Activated T-helper 2 cell treated with anti-CD3 and anti-CD28 coated beads, Interferon-gamma antibody, Interleukin-2, Interleukin-4, amounts not matched to agents 10 μg/mL and 5 μg/mL and 100 μg/mL, durations not matched to agents 14 hours and 24 hours and 36 hours (primary cell): ENCODE measurements around the gene ARHGEF16. TPM values are rescaled to one million over a fixed set of nuclear protein-coding genes. Genes with fewer than 3 reads are reported as not detected.

ENCODE experiments used
- DNase-seq: peaks from one replicate; pipeline ENCODE4 v3.0.0; 2021; ENCODE audit warnings: low spot score
- H3K27ac Mint-ChIP-seq: one replicate; pipeline ENCODE4 v1.8.0; 2021; ENCODE audit warnings: mixed read lengths
- H3K27me3 Mint-ChIP-seq: one replicate; pipeline ENCODE4 v1.8.0; 2021; ENCODE audit warnings: low read depth, mixed read lengths
- H3K36me3 Mint-ChIP-seq: one replicate; pipeline ENCODE4 v1.8.0; 2021; ENCODE audit warnings: low read depth, mixed read lengths
- H3K4me1 Mint-ChIP-seq: one replicate; pipeline ENCODE4 v1.8.0; 2021; ENCODE audit warnings: low read depth, mixed read lengths
- H3K4me3 Mint-ChIP-seq: one replicate; pipeline ENCODE4 v1.8.0; 2021; ENCODE audit warnings: low read depth, mild to moderate bottlenecking, moderate library complexity, mixed read lengths
- H3K9me3 Mint-ChIP-seq: one replicate; pipeline ENCODE4 v1.8.0; 2021; ENCODE audit warnings: mixed read lengths
- intact Hi-C: fragments of 100-400 bp; cut with micrococcal nuclease; formaldehyde crosslinking; loops from one replicate; pipeline ENCODE4 v1.15.1; 2023
- total RNA-seq: library from RNA; stranded (reverse); gene quantifications from 2 replicates; pipeline ENCODE4 v1.2.3, GENCODE V29; 2022

The ARHGEF16 gene
- total RNA-seq, 1 donor from 2014 or later = not detected

DNA sequence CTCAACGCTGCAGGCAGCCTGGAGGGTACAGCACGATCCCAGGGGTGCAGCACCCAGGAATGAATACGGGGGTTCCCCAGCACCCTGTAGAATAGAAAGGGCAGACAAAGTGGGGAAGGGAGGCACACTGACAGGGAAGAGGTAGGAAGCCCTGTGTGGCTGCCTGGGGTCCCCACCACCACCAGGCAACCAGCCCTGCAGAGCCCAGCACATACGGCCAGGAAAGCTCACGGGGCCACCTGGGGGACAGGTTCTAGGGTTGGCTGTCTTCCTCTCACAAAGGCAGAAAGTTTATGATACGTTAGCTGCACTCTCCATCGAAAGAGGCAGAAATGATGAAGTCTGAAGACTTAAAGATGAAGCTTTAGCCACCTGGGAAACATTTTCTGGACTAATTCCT is 52.5 kb downstream of the ARHGEF16 start:
- no peak overlapping the region for H3K4me3 Mint-ChIP-seq
- DNase-seq = no peak
- intact Hi-C loops = no loop called here
- no peaks in the 10 kb centered on the region for H3K36me3 Mint-ChIP-seq
- H3K9me3 Mint-ChIP-seq = no peaks in the 10 kb centered on the region
- H3K27ac Mint-ChIP-seq = no peak overlapping the region
- H3K4me1 Mint-ChIP-seq = no peaks in the 10 kb centered on the region
- H3K27me3 Mint-ChIP-seq = no peaks in the 10 kb centered on the region

DNA sequence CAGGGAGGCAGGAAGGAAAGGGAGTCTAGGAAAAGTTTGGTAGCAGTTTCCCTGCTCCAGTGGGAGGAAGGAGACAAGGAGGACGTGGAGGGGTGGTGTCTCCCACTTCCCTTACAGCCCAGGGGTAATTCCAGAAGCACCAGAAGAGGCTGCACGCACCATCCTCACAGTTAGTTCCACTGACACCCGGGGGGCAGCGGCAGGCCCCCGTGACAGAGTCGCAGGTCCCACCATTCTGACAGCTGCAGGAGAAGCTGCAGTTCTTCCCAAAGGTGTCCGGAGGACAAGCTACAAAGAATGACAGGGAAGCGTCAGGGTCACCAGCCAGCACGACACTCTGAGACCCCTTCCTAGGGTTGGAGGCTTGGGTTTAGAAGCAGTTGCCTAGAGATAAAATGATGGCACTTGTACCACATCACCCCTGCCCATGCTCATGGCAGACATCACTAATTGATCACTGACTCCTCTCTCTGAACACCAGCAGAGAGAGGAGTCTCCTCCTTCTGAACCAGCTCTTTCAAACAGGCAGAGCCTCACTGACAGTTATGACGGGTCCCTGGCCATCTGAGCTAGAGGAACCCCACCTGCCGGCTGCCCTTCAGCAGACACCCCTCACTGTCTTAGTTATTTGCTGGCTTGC is 53.3 kb downstream of the ARHGEF16 start:
- H3K27me3 Mint-ChIP-seq = no peaks in the 10 kb centered on the region
- no peak overlapping the region for H3K27ac Mint-ChIP-seq
- H3K4me3 Mint-ChIP-seq = no peak overlapping the region
- H3K4me1 Mint-ChIP-seq = no peaks in the 10 kb centered on the region
- H3K36me3 Mint-ChIP-seq = no peaks in the 10 kb centered on the region
- DNase-seq = no peak
- no peaks in the 10 kb centered on the region for H3K9me3 Mint-ChIP-seq
- intact Hi-C loops = no loop called here

DNA sequence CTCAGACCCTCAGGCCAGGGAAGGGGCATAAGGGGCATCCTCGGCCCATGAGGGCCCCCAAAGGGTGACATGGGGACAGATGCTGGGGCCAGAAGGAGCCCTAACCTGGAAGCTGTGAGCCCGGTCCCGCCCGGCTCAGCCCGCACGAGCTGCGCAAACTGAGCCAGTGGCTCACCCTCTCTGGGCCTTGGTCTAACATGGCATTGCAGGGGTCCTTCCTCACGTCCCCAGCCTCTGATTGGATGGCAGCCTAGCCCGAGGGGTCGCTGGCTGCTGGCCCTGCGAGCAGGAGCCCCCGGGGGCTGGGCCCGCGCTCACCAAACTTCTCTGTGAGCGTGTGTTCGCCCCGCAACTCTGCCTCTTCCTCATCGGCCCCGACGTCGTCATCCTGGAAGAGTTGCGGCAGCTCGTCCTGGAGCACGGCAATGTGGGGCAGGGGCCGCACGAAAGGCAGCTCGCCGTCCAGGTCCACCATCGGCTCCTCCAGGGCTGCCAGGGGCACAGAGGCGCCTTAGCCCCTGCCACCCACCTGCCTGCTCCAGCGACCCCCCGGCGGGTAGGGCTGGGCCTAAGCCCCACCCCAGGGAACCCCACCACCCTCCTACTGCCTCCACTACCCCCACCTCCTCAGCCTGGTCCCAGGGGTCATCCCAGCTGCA is 54.4 kb downstream of the ARHGEF16 start:
- Mint-ChIP-seq H3K4me3 (no peak overlapping the region), H3K9me3 (no peaks in the 10 kb centered on the region), H3K36me3 (no peaks in the 10 kb centered on the region), H3K27ac (no peak overlapping the region), H3K4me1 (no peaks in the 10 kb centered on the region), H3K27me3 (no peaks in the 10 kb centered on the region)
- intact Hi-C loops = no loop called here
- DNase-seq = no peak

DNA sequence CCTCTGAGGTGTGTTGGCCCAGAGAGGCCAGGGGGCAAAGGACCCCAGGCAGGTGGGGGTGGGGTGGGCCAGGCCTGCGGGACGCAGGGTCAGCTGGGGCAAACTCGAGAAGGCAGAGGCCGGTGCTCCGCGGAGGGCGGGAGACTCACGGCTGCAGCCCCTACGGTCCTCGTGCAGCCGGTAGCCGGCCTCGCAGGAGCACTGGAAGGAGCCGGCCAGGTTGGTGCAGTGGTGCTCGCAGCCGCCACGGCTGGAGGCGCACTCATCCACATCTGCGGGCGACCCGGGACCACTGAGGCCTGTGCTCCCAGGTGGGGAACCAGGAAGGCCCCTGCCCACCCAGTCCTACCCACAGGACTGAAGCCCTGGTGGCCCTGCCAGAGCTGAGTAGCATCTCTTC is 55.3 kb downstream of the ARHGEF16 start:
- H3K4me3 Mint-ChIP-seq = no peak overlapping the region

DNA sequence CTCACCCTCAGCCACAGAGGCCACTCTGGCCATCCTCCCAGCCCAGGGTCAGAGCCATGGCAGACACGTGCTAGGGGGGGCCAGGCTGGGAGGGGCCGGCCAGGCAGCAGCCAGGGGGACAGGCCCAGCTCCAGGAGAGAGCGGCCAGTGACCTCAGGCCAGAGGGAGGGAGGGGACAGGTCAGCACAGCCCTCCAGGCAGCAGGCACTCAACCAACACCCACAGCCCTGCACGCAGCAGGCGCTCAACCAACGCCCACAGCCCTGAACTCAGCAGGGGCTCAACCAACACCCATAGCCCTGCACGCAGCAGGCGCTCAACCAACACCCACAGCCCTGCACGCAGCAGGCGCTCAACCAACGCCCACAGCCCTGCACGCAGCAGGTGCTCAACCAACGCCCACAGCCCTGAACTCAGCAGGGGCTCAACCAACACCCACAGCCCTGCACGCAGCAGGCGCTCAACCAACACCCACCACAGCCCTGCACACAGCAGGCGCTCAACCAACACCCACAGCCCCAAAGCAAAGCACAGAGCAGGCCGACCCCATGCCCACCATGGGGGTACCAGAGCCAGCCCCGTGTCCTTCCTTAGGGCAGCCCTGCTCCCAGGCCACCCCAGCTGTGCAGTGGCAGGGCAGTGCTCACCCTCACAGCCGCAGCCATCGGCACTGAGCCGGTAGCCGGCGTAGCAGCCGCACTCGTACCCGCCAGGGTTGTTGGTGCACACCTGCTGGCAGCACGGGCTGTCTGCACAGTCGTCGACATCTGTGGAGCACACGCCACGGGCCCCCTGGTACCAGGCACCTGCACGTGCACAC is 55.9 kb downstream of the ARHGEF16 start:
- intact Hi-C loops = no loop called here
- H3K27ac Mint-ChIP-seq = no peak overlapping the region
- DNase-seq = no peak
- H3K4me3 Mint-ChIP-seq = no peak overlapping the region
- H3K27me3 Mint-ChIP-seq = no peaks in the 10 kb centered on the region
- no peaks in the 10 kb centered on the region for H3K9me3 Mint-ChIP-seq
- H3K4me1 Mint-ChIP-seq = no peaks in the 10 kb centered on the region
- no peaks in the 10 kb centered on the region for H3K36me3 Mint-ChIP-seq

More for the DNA sequence above, 55.3 kb downstream of the ARHGEF16 start:
- H3K9me3 Mint-ChIP-seq = no peaks in the 10 kb centered on the region
- H3K27me3 Mint-ChIP-seq = no peaks in the 10 kb centered on the region
- no peaks in the 10 kb centered on the region for H3K36me3 Mint-ChIP-seq
- no peak overlapping the region for H3K27ac Mint-ChIP-seq
- DNase-seq = no peak
- intact Hi-C loops = no loop called here
- no peaks in the 10 kb centered on the region for H3K4me1 Mint-ChIP-seq

DNA sequence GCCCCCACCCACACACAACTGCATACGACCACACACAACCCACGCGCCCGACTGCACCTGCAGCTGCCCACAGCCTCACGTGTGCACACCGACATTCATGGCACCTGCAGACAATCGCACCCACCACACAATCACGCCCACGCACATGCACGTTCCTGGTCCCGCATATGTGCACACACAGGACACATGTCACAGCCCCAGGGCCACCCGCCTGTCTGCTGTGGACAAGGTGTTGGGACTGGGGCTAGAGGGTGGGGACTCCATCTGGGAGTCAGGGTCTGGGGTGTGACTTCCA is 56.4 kb downstream of the ARHGEF16 start:
- Mint-ChIP-seq H3K27me3 (no peaks in the 10 kb centered on the region), H3K9me3 (no peaks in the 10 kb centered on the region), H3K4me3 (no peak overlapping the region), H3K27ac (no peak overlapping the region), H3K36me3 (no peaks in the 10 kb centered on the region), H3K4me1 (no peaks in the 10 kb centered on the region)
- DNase-seq = no peak
- intact Hi-C loops = no loop called here

DNA sequence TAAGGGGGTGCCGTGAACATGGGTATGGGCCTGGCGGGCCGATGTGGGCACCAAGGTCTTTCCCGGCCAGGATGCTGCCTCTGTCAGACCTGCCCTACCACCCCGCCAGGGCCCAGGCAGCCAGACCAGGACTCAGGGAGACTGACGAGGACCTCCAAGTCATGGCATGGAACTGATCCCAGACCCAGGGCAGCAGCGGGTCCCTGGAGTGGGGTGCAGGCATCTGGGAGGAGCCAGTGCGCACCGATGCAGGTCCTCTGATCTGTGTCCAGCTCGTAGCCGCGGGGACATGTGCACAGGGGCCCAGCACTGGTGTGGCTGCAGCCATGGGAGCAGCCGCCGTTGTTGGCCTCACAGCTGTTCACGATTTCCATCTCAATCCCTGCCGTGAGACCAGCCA is 56.8 kb downstream of the ARHGEF16 start:
- DNase-seq = no peak
- Mint-ChIP-seq H3K36me3 (no peaks in the 10 kb centered on the region), H3K27me3 (no peaks in the 10 kb centered on the region), H3K27ac (no peak overlapping the region), H3K4me3 (no peak overlapping the region), H3K9me3 (no peaks in the 10 kb centered on the region), H3K4me1 (no peaks in the 10 kb centered on the region)
- intact Hi-C loops = no loop called here

DNA sequence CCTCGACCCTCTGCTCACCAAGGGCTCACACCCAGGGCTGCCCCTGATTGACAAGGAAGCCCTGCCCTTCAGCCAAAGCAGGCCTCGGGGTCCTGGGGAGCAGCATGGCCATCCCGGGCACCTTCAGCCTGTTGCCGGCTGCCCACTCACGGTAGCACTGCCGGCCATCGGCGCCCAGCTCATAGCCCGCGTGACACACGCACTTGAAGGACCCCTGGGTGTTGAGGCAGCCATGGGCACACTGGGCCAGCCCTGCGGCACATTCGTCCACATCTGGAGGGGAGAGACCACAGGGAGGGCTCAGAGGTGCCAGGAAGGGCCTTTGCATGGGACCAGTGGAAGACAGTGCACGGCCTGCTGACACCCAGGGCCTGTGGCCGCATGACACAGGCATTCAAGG is 57.4 kb downstream of the ARHGEF16 start:
- Mint-ChIP-seq H3K4me1 (no peaks in the 10 kb centered on the region), H3K9me3 (no peaks in the 10 kb centered on the region), H3K27ac (no peak overlapping the region), H3K4me3 (no peak overlapping the region), H3K27me3 (no peaks in the 10 kb centered on the region), H3K36me3 (no peaks in the 10 kb centered on the region)
- intact Hi-C loops = no loop called here
- DNase-seq = no peak

DNA sequence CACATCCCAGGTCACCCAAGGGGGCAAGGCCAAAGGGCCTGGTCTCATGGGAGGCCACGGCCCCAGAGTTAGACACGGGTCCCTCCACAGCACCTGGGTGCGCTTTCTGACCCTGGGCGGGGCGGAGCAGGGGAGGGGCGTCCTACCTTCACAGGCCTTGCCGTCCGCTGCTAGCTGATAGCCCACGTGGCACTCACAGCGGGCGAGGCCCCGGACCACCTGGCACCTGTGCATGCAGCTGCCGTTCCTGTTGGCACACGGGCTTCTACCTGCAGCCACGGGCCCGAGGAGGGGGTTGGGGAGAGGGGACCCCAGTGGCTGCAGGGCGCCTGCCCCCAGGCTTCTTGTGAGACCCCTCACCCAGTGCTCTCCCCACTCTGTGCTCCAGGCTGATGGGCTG is 59.9 kb downstream of the ARHGEF16 start:
- Mint-ChIP-seq H3K4me3 (no peak overlapping the region), H3K4me1 (no peaks in the 10 kb centered on the region), H3K36me3 (no peaks in the 10 kb centered on the region), H3K27me3 (no peaks in the 10 kb centered on the region), H3K27ac (no peak overlapping the region), H3K9me3 (no peaks in the 10 kb centered on the region)
- no peak for DNase-seq
- intact Hi-C loops = no loop called here

DNA sequence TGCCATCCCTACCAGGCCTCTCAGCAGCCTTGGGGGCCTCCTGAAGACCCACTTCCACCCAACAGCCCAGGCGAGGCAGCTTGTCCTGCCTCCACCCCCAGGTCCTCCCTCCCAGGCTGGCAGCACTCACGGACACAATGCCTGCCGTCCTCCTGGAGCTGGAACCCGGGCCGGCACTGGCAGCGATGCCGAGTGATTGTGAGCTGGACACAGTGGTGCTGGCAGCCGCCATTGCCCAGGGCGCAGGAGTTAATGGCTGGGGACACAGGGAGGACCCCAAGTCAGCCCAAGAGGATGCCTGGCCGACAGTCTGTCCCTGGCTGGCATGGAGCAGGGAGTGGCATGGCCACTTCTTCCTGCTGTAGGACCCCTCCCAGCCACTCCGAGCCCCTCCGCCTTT is 60.8 kb downstream of the ARHGEF16 start:
- H3K4me3 Mint-ChIP-seq = no peak overlapping the region
- intact Hi-C loops = no loop called here
- DNase-seq = no peak
- no peaks in the 10 kb centered on the region for H3K36me3 Mint-ChIP-seq
- no peaks in the 10 kb centered on the region for H3K4me1 Mint-ChIP-seq
- H3K27ac Mint-ChIP-seq = no peak overlapping the region
- H3K27me3 Mint-ChIP-seq = no peaks in the 10 kb centered on the region
- no peaks in the 10 kb centered on the region for H3K9me3 Mint-ChIP-seq

DNA sequence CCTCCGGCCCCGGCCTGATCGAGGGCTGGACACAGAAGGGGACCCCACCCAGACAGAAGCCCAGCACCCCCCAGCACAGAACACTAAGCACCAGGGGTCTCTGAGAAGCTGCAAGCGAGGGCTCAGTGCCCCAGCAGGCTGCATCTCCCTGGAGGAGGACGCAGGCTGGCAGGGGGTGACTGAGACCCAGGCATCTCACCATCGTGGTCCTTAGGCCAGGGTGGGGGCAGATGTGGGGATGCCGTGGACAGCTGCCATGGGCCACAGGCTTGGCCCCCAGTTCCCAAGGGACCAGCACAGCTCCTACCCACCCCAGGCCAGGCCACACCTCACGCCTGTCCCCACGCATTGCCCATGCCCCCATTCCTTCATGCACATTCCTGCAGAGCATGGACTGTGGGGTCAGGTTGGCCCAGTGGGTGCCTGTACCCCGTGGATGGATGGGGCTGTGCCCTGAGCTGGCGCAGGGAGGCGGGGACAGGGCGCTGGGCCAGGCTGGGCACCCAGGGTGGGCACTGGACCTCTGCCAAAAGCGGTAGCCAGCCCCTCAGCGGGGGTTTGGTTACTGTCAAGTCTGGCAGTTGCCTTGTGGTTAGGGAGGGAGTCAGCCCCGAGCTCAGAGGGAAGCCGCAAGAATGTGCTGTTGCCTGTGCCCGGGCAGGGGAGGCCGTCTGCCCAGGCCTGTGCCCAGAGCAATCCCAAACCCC is 61.5 kb downstream of the ARHGEF16 start:
- H3K4me1 Mint-ChIP-seq = no peaks in the 10 kb centered on the region
- intact Hi-C loops = no loop called here
- DNase-seq = no peak
- H3K27me3 Mint-ChIP-seq = no peaks in the 10 kb centered on the region
- no peaks in the 10 kb centered on the region for H3K36me3 Mint-ChIP-seq
- no peaks in the 10 kb centered on the region for H3K9me3 Mint-ChIP-seq
- H3K27ac Mint-ChIP-seq = no peak overlapping the region
- H3K4me3 Mint-ChIP-seq = no peak overlapping the region

DNA sequence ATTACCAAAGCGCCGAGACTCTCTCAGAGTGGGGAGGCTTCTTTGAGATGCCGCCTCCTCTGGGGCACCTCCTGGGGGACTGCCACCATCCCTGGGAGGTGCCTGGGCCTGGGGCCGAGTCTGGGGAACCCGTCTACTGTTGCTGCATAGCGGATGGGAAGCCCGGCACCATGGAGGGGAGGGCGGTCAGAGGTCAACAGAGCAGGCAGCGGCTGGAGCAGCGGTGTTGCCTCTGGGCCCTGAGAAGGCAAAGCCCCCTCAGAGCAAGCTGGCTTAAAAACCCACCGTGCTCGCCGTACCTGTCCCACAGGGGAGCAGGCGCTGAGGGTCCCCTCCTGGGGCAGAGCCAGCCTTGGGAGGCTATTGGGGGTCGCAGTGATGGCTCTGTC is 62.0 kb downstream of the ARHGEF16 start:
- Mint-ChIP-seq H3K27ac (no peak overlapping the region), H3K36me3 (no peaks in the 10 kb centered on the region), H3K27me3 (no peaks in the 10 kb centered on the region), H3K9me3 (no peaks in the 10 kb centered on the region), H3K4me3 (no peak overlapping the region), H3K4me1 (no peaks in the 10 kb centered on the region)
- intact Hi-C loops = no loop called here
- no peak for DNase-seq
